Loucy (cell line): ENCODE results near the gene HSPA12A.

Source experiments
- H2AFZ ChIP-seq: fragments of 200-600 bp; sonication (generic); 2 replicates; pipeline ENCODE4 v1.6.0; 2016; ENCODE audit warnings: antibody characterized with exemption, mild to moderate bottlenecking, low read length, moderate library complexity
- H3F3A ChIP-seq: fragments of 200-600 bp; 2 replicates; pipeline ENCODE4 v1.6.0; 2016; ENCODE audit warnings: antibody characterized with exemption, low read depth, mild to moderate bottlenecking
- H3K27me3 ChIP-seq: fragments of 200-600 bp; sonication (generic); 2 replicates; pipeline ENCODE4 v1.6.1; 2014; ENCODE audit warnings: low read length, mild to moderate bottlenecking; ENCODE audit not compliant: insufficient read depth, poor library complexity, severe bottlenecking
- H3K36me3 ChIP-seq: fragments of 200-600 bp; sonication (generic); 2 replicates; pipeline ENCODE4 v1.6.1; 2016; ENCODE audit warnings: low read length; ENCODE audit not compliant: insufficient read depth
- H3K4me1 ChIP-seq: fragments of 200-600 bp; sonication (generic); 2 replicates; pipeline ENCODE4 v1.5.1; 2014; ENCODE audit warnings: low read length, mild to moderate bottlenecking; ENCODE audit not compliant: insufficient read depth, poor library complexity, severe bottlenecking
- H3K4me2 ChIP-seq: fragments of 200-600 bp; sonication (generic); 2 replicates; pipeline ENCODE4 v1.6.0; 2014; ENCODE audit warnings: antibody characterized with exemption, low read length, low read depth, mild to moderate bottlenecking; ENCODE audit not compliant: poor library complexity, severe bottlenecking
- H3K4me3 ChIP-seq: fragments of 200-600 bp; sonication (generic); 2 replicates; pipeline ENCODE4 v1.5.1; 2014; ENCODE audit warnings: low read length, mild to moderate bottlenecking, mixed read lengths; ENCODE audit not compliant: poor library complexity, severe bottlenecking
- H3K79me2 ChIP-seq: fragments of 200-600 bp; sonication (generic); 2 replicates; pipeline ENCODE4 v1.6.1; 2014; ENCODE audit warnings: low read length; ENCODE audit not compliant: insufficient read depth
- H3K9ac ChIP-seq: fragments of 200-600 bp; sonication (generic); 2 replicates; pipeline ENCODE4 v1.6.0; 2014; ENCODE audit warnings: mild to moderate bottlenecking, low read depth, low read length, moderate library complexity; ENCODE audit not compliant: poor library complexity, severe bottlenecking
- H3K9me2 ChIP-seq: fragments of 200-600 bp; sonication (generic); replicated peaks from 2 replicates; pipeline ENCODE4 v1.6.1; 2016; ENCODE audit warnings: low read depth, low read length, mixed read lengths
- H3K9me3 ChIP-seq: fragments of 200-600 bp; sonication (generic); 2 replicates; pipeline ENCODE4 v1.6.1; 2014; ENCODE audit warnings: mild to moderate bottlenecking, antibody characterized with exemption, low read length, low read depth; ENCODE audit not compliant: insufficient read depth
- H4K20me1 ChIP-seq: fragments of 200-600 bp; sonication (generic); 2 replicates; pipeline ENCODE4 v1.6.0; 2014; ENCODE audit warnings: antibody characterized with exemption, low read length, mild to moderate bottlenecking; ENCODE audit not compliant: insufficient read depth, poor library complexity, severe bottlenecking
- CTCF ChIP-seq: fragments of 200-600 bp; sonication (generic); conservative IDR thresholded peaks from 2 replicates; pipeline ENCODE4 v1.5.1; 2014; ENCODE audit warnings: mild to moderate bottlenecking, antibody characterized with exemption, low read length
- EZH2phosphoT487 ChIP-seq: fragments of 200-600 bp; IDR thresholded peaks from 2 replicates; pipeline ENCODE4 v1.6.1; 2018; ENCODE audit warnings: antibody characterized with exemption, mild to moderate bottlenecking, moderate library complexity, borderline replicate concordance

HSPA12A gene

DNA sequence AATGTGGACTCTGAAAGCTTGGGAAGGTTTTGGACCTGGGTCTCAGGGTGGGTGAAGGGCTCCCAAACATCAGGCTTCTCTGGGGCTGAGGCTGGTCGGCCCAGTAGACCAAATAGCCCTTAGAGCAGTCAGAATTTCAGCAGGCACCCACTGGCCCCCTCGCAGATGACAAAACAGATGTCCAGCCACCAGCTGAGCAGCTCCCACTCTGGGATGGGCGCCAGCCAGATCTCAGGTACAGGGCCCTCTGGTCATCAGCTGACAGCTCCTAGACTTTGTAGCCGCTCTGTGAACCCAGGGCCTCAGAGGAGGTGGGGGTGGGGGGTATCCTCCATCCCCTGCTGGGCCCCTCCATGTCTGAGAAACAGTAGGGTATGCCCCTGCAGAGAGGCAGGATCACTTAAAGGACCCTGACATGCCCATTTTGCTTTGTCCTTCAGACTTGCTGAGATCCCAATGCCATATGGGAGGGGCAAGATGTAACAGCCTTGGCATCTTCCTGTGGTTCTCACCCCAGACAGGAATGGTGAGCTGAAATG, 26.5 kb downstream of the HSPA12A start:
- H3F3A ChIP-seq: no peaks in the 10 kb centered on the region
- no peak overlapping the region for H3K4me3 ChIP-seq
- H3K4me2 ChIP-seq: no peak overlapping the region
- no peaks in the 10 kb centered on the region for H3K9me2 ChIP-seq
- no peak overlapping the region for H2AFZ ChIP-seq
- H3K36me3 ChIP-seq: no peaks in the 10 kb centered on the region
- TF ChIP-seq CTCF (no peak), EZH2phosphoT487 (no peak)
- H3K9ac ChIP-seq: no peak overlapping the region
- peaks cover 6% of the 10 kb centered on the region for H3K27me3 ChIP-seq
- no peaks in the 10 kb centered on the region for H3K9me3 ChIP-seq
- no peaks in the 10 kb centered on the region for H3K4me1 ChIP-seq
- no peaks in the 10 kb centered on the region for H3K79me2 ChIP-seq
- no peaks in the 10 kb centered on the region for H4K20me1 ChIP-seq

DNA sequence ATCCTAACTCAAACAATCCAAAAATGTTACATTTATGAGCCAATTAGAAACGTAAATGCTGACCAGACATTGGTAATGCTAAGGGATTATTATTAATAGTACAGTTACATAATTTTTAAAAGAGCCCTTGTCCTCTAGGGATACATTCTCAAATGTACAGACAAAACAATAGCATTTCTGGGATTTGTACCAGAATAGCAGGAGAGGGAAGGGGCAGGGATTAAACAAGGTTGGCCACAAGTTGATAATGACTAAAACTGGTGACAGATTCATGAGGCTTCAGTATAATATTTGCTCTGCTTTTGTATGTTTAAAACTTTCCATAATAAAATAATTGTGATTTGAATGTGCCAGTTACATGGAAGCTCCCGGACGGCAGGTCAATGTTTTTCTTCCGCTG, 27.0 kb downstream of the HSPA12A start:
- no peak overlapping the region for H3K4me3 ChIP-seq
- H3K9me3 ChIP-seq: no peaks in the 10 kb centered on the region
- TF ChIP-seq CTCF (no peak), EZH2phosphoT487 (no peak)

DNA sequence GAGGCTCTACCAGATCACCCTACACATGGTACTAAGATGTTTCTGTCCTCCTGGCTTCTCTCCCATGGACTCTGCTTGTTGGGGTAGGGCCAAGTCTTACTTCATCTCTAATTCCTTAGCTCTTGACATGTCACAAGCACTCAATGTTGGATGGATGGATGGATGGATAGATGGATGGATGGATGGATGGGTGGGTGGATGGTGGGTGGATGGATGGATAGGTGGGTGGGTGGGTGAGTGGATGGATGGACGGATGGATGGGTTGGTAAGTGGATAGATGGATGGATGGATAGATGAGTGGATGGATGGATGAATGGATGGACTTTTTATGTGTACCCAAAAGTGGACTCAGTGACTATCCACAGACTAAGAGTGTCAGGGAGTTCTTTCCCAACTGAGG, 28.5 kb downstream of the HSPA12A start:
- Histone ChIP-seq H3K4me2 (no peak overlapping the region), H3K9me2 (no peaks in the 10 kb centered on the region), H3K4me1 (no peaks in the 10 kb centered on the region), H4K20me1 (no peaks in the 10 kb centered on the region), H3K9me3 (no peaks in the 10 kb centered on the region), H3K27me3 (no peaks in the 10 kb centered on the region), H3K4me3 (no peak overlapping the region), H3K79me2 (no peaks in the 10 kb centered on the region), H3F3A (no peaks in the 10 kb centered on the region), H2AFZ (no peak overlapping the region), H3K36me3 (no peaks in the 10 kb centered on the region), H3K9ac (no peak overlapping the region)
- TF ChIP-seq EZH2phosphoT487: no peak
- TF ChIP-seq CTCF: no peak

More for the DNA sequence above, 27.0 kb downstream of the HSPA12A start:
- H3K27me3 ChIP-seq: peaks cover under 1% of the 10 kb centered on the region
- H4K20me1 ChIP-seq: no peaks in the 10 kb centered on the region
- no peaks in the 10 kb centered on the region for H3F3A ChIP-seq
- no peak overlapping the region for H3K9ac ChIP-seq
- H2AFZ ChIP-seq: no peak overlapping the region
- H3K4me1 ChIP-seq: no peaks in the 10 kb centered on the region
- H3K36me3 ChIP-seq: no peaks in the 10 kb centered on the region
- H3K79me2 ChIP-seq: no peaks in the 10 kb centered on the region
- H3K9me2 ChIP-seq: no peaks in the 10 kb centered on the region
- no peak overlapping the region for H3K4me2 ChIP-seq
